Measurements from ENCODE around the gene VRK2.

VRK2 gene

DNA sequence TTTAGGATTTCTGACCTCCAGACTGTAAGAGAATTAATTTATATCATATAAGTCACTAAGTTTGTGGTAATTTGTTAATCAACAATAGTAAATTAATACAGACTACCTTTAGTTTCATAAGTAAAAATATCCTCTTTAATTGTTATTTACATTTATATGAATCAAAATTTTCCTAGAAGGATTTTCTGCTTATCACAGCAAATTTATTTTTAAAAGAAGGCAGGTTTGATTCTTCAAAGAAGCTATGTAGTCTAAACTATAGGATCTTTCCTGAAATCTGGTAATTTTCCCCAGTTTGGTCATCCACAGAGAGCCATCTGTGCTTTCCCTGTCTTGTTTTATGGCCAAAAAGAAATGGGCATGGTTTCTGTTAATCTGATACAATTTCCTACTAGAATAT lies 13.1 kb upstream of the VRK2 start:
- no peak overlapping the region for H3K4me3 ChIP-seq (ENCODE audit: low read depth in 1 of 2, low read length in 2 of 2)
- DNase-seq (no peak), ATAC-seq (ENCODE audit: insufficient read depth, low read depth) (no peak)
- no peak overlapping the region for H2AFZ ChIP-seq (ENCODE audit: low read depth, low read length)
- no peak overlapping the region for H3K4me2 ChIP-seq (ENCODE audit: insufficient read depth, low read length)
- no peak overlapping the region for H3K27ac ChIP-seq (ENCODE audit: low read length)
- H3K9me3 ChIP-seq (ENCODE audit: insufficient read depth, low read length, severe bottlenecking), result no peaks in the 10 kb centered on the region
- H3K4me1 ChIP-seq (ENCODE audit: insufficient read depth, low read length), result no peaks in the 10 kb centered on the region
- no peaks in the 10 kb centered on the region for H3K36me3 ChIP-seq (ENCODE audit: insufficient read depth, low read length)
- H3K27me3 ChIP-seq (ENCODE audit: insufficient read depth, low read length, poor library complexity), result no peaks in the 10 kb centered on the region
- TF ChIP-seq, protein P1, sequence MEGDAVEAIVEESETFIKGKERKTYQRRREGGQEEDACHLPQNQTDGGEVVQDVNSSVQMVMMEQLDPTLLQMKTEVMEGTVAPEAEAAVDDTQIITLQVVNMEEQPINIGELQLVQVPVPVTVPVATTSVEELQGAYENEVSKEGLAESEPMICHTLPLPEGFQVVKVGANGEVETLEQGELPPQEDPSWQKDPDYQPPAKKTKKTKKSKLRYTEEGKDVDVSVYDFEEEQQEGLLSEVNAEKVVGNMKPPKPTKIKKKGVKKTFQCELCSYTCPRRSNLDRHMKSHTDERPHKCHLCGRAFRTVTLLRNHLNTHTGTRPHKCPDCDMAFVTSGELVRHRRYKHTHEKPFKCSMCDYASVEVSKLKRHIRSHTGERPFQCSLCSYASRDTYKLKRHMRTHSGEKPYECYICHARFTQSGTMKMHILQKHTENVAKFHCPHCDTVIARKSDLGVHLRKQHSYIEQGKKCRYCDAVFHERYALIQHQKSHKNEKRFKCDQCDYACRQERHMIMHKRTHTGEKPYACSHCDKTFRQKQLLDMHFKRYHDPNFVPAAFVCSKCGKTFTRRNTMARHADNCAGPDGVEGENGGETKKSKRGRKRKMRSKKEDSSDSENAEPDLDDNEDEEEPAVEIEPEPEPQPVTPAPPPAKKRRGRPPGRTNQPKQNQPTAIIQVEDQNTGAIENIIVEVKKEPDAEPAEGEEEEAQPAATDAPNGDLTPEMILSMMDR (IDR thresholded peaks at IDR 0.05; ENCODE audit: borderline replicate concordance, extremely low read depth, low read length, poor library complexity, severe bottlenecking), result no peak
- no peak for TF ChIP-seq EZH2 (IDR thresholded peaks at IDR 0.05; ENCODE audit: borderline replicate concordance, low read depth, low read length, severe bottlenecking)
- no peaks in the 10 kb centered on the region for H4K20me1 ChIP-seq (ENCODE audit: insufficient read depth, low read length)
- no peak overlapping the region for H3K9ac ChIP-seq (ENCODE audit: low read depth, low read length)
- H3K79me2 ChIP-seq (ENCODE audit: insufficient read depth, low read length), result no peaks in the 10 kb centered on the region

DNA sequence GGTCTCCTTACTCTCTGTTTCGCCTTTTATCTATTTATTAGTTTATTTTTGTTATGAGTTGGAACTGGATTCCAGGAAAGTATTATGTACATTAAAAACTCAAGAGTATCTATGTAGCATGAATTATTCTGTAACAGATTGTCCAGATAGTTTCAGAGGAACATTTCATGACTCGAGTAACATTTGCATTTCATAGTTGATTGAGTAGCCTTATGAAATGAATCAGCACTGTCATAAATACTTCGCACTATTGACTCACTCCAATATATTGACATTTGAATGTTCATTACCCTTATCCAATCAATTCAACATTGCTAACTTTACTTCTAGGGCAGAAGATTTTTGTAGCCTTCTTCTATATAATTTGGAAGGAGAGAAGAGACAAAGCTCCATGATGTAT lies 11.3 kb upstream of the VRK2 start:
- no peak for TF ChIP-seq EZH2 (IDR thresholded peaks at IDR 0.05; ENCODE audit: borderline replicate concordance, low read depth, low read length, severe bottlenecking)
- TF ChIP-seq, protein P1 (IDR thresholded peaks at IDR 0.05; ENCODE audit: borderline replicate concordance, extremely low read depth, low read length, poor library complexity, severe bottlenecking), result no peak
- no peaks in the 10 kb centered on the region for H3K79me2 ChIP-seq (ENCODE audit: insufficient read depth, low read length)
- H3K9ac ChIP-seq (ENCODE audit: low read depth, low read length), result no peak overlapping the region
- no peaks in the 10 kb centered on the region for H3K9me3 ChIP-seq (ENCODE audit: insufficient read depth, low read length, severe bottlenecking)
- H3K27me3 ChIP-seq (ENCODE audit: insufficient read depth, low read length, poor library complexity), result no peaks in the 10 kb centered on the region
- H3K4me2 ChIP-seq (ENCODE audit: insufficient read depth, low read length), result no peak overlapping the region
- no peaks in the 10 kb centered on the region for H3K4me1 ChIP-seq (ENCODE audit: insufficient read depth, low read length)
- H3K36me3 ChIP-seq (ENCODE audit: insufficient read depth, low read length), result no peaks in the 10 kb centered on the region
- no peaks in the 10 kb centered on the region for H4K20me1 ChIP-seq (ENCODE audit: insufficient read depth, low read length)
- DNase-seq (no peak), ATAC-seq (ENCODE audit: insufficient read depth, low read depth) (no peak)
- no peak overlapping the region for H2AFZ ChIP-seq (ENCODE audit: low read depth, low read length)
- H3K4me3 ChIP-seq (ENCODE audit: low read depth in 1 of 2, low read length in 2 of 2), result no peak overlapping the region
- no peak overlapping the region for H3K27ac ChIP-seq (ENCODE audit: low read length)

GRCh38 chr2:58039170-58039611 lies 7.4 kb upstream of the VRK2 start:
- ATAC-seq (ENCODE audit: insufficient read depth, low read depth) (no peak), DNase-seq (no peak)
- no peak overlapping the region for H3K4me3 ChIP-seq (ENCODE audit: low read depth in 1 of 2, low read length in 2 of 2)
- no peaks in the 10 kb centered on the region for H3K27me3 ChIP-seq (ENCODE audit: insufficient read depth, low read length, poor library complexity)
- TF ChIP-seq, protein P1 (IDR thresholded peaks at IDR 0.05; ENCODE audit: borderline replicate concordance, extremely low read depth, low read length, poor library complexity, severe bottlenecking), result no peak
- TF ChIP-seq EZH2 (IDR thresholded peaks at IDR 0.05; ENCODE audit: borderline replicate concordance, low read depth, low read length, severe bottlenecking), result no peak
- no peaks in the 10 kb centered on the region for H4K20me1 ChIP-seq (ENCODE audit: insufficient read depth, low read length)
- no peaks in the 10 kb centered on the region for H3K4me1 ChIP-seq (ENCODE audit: insufficient read depth, low read length)
- no peak overlapping the region for H2AFZ ChIP-seq (ENCODE audit: low read depth, low read length)
- no peaks in the 10 kb centered on the region for H3K9me3 ChIP-seq (ENCODE audit: insufficient read depth, low read length, severe bottlenecking)
- no peak overlapping the region for H3K27ac ChIP-seq (ENCODE audit: low read length)
- no peaks in the 10 kb centered on the region for H3K79me2 ChIP-seq (ENCODE audit: insufficient read depth, low read length)
- H3K4me2 ChIP-seq (ENCODE audit: insufficient read depth, low read length), result no peak overlapping the region
- no peaks in the 10 kb centered on the region for H3K36me3 ChIP-seq (ENCODE audit: insufficient read depth, low read length)
- no peak overlapping the region for H3K9ac ChIP-seq (ENCODE audit: low read depth, low read length)

DNA sequence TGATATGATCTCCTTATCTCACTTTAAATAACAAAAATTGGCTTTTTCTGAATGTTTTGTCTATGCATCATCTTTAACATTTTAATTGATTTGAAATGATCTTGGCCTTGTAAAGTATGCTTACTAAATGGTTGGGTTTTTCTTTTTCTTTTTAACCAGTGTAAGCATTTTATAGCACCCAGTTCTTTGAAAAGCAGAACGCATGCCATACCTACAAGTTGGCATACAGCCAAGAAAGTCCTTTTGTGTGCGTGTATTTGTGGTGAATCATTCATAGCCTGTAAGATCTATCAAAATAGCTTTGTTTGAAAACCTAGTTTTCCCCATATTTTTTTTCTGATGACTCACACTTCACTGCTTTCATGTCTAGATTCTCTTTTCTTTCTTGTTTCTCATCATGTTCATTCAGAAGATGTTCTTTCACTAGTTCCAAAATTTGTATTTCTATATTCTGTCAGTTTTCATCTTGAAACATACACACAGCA lies 4.1 kb upstream of the VRK2 start:
- no peak overlapping the region for H3K4me3 ChIP-seq (ENCODE audit: low read depth in 1 of 2, low read length in 2 of 2)
- ATAC-seq (ENCODE audit: insufficient read depth, low read depth) (no peak), DNase-seq (peak; percentile 22)
- H3K4me2 ChIP-seq (ENCODE audit: insufficient read depth, low read length), result no peak overlapping the region
- TF ChIP-seq, protein P1 (IDR thresholded peaks at IDR 0.05; ENCODE audit: borderline replicate concordance, extremely low read depth, low read length, poor library complexity, severe bottlenecking), result no peak
- no peak for TF ChIP-seq EZH2 (IDR thresholded peaks at IDR 0.05; ENCODE audit: borderline replicate concordance, low read depth, low read length, severe bottlenecking)
- H3K79me2 ChIP-seq (ENCODE audit: insufficient read depth, low read length), result no peaks in the 10 kb centered on the region; the same call in 1 of the 2 replicates
- H3K4me1 ChIP-seq (ENCODE audit: insufficient read depth, low read length), result peaks cover 22% of the 10 kb centered on the region
- H2AFZ ChIP-seq (ENCODE audit: low read depth, low read length), result no peak overlapping the region
- H4K20me1 ChIP-seq (ENCODE audit: insufficient read depth, low read length), result no peaks in the 10 kb centered on the region
- no peaks in the 10 kb centered on the region for H3K9me3 ChIP-seq (ENCODE audit: insufficient read depth, low read length, severe bottlenecking)
- H3K9ac ChIP-seq (ENCODE audit: low read depth, low read length), result no peak overlapping the region
- H3K27ac ChIP-seq (ENCODE audit: low read length), result no peak overlapping the region
- no peaks in the 10 kb centered on the region for H3K36me3 ChIP-seq (ENCODE audit: insufficient read depth, low read length)
- no peaks in the 10 kb centered on the region for H3K27me3 ChIP-seq (ENCODE audit: insufficient read depth, low read length, poor library complexity)

Measured in DND-41 (cell line).